ENCODE measurements around the gene ACAP3. TPM values are rescaled to one million over a fixed set of nuclear protein-coding genes. Genes with fewer than 3 reads are reported as not detected.

The ACAP3 gene
- total and polyA plus RNA-seq, 2 donors (not counting 3 experiments of a cell fraction or from before 2014, with no cell fraction given) = 27.8 to 39.0 TPM

- ChIA-PET CTCF (no interaction called here), POLR2A (no interaction called here)
- BruUV-seq (replicated peaks) = no TSS peak
- TF ChIP-seq FOS (IDR thresholded peaks at IDR 0.05; ENCODE audit: borderline replicate concordance, insufficient read depth, low read length) = no peak
- no peak for TF ChIP-seq POLR2A (IDR thresholded peaks at IDR 0.05; ENCODE audit: low read depth, low read length)
- TF ChIP-seq GATA2 (IDR thresholded peaks at IDR 0.05; ENCODE audit: insufficient read depth, insufficient read length, low read depth, low read length) = no peak
- Histone ChIP-seq H3K4me1 (ENCODE audit: control insufficient read depth, extremely low read depth, insufficient read depth, low read length) (no peaks in the 10 kb centered on the region), H3K4me2 (ENCODE audit: insufficient read depth, low read length) (no peak overlapping the region), H4K20me1 (replicated peaks; ENCODE audit: control insufficient read depth, extremely low read depth, insufficient read depth, low read length) (no peaks in the 10 kb centered on the region), H3K36me3 (ENCODE audit: control insufficient read depth in 2 of 2, extremely low read depth in 1 of 2, insufficient read depth in 2 of 2, low read length in 2 of 2) (peaks cover 0 to 21% of the 10 kb centered on the region in 2 experiments), H3K9me1 (replicated peaks; ENCODE audit: control insufficient read depth, extremely low read depth, insufficient read depth, low read length) (no peaks in the 10 kb centered on the region), H3K79me2 (ENCODE audit: control insufficient read depth, insufficient read depth, low read length) (no peaks in the 10 kb centered on the region), H3K9me3 (replicated peaks; ENCODE audit: control insufficient read depth, insufficient read depth, low read length) (no peaks in the 10 kb centered on the region), H2AFZ (ENCODE audit: low read depth, low read length) (no peak overlapping the region), H3K27me3 (ENCODE audit: control insufficient read depth in 2 of 2, insufficient read depth in 2 of 2, low read length in 2 of 2) (no peaks in the 10 kb centered on the region), H3K27ac (ENCODE audit: insufficient read depth, low read depth, low read length) (no peak overlapping the region), H3K4me3 (replicated peaks in 1 of 3; ENCODE audit: insufficient read depth in 1 of 3, low read depth in 1 of 3, low read length in 3 of 3) (no peak overlapping the region), H3K9ac (replicated peaks; ENCODE audit: extremely low read depth, insufficient read depth, low read length) (no peak overlapping the region)
- DNase-seq (ENCODE audit: low read depth, low spot score) (no peak), FAIRE-seq (no peak)
- intact Hi-C loops (cut with micrococcal nuclease) = no loop called here
- dilution Hi-C loops (cut with MboI; ENCODE audit: extremely low pct_ligation_motif_present, low sequenced_read_pairs) = no loop called here
Measured at GRCh38 chr1:1253972-1254666, 53.6 kb downstream of the ACAP3 start.

- dilution Hi-C loops (cut with MboI; ENCODE audit: extremely low pct_ligation_motif_present, low sequenced_read_pairs) = no loop called here
- H3K79me2 ChIP-seq (ENCODE audit: control insufficient read depth, insufficient read depth, low read length) = no peaks in the 10 kb centered on the region
- DNase-seq (ENCODE audit: low read depth, low spot score) (no peak), FAIRE-seq (no peak)
- H3K4me3 ChIP-seq (replicated peaks in 1 of 3; ENCODE audit: insufficient read depth in 1 of 3, low read depth in 1 of 3, low read length in 3 of 3) = no peak overlapping the region
- no peak overlapping the region for H3K4me2 ChIP-seq (ENCODE audit: insufficient read depth, low read length)
- H3K9me1 ChIP-seq (replicated peaks; ENCODE audit: control insufficient read depth, extremely low read depth, insufficient read depth, low read length) = no peaks in the 10 kb centered on the region
- no peaks in the 10 kb centered on the region for H3K27me3 ChIP-seq (ENCODE audit: control insufficient read depth in 2 of 2, insufficient read depth in 2 of 2, low read length in 2 of 2)
- intact Hi-C loops (cut with micrococcal nuclease) = no loop called here
- no peaks in the 10 kb centered on the region for H4K20me1 ChIP-seq (replicated peaks; ENCODE audit: control insufficient read depth, extremely low read depth, insufficient read depth, low read length)
- no peak overlapping the region for H3K27ac ChIP-seq (ENCODE audit: insufficient read depth, low read depth, low read length)
- H2AFZ ChIP-seq (ENCODE audit: low read depth, low read length) = no peak overlapping the region
- H3K4me1 ChIP-seq (ENCODE audit: control insufficient read depth, extremely low read depth, insufficient read depth, low read length) = no peaks in the 10 kb centered on the region
- H3K9me3 ChIP-seq (replicated peaks; ENCODE audit: control insufficient read depth, insufficient read depth, low read length) = no peaks in the 10 kb centered on the region
- H3K9ac ChIP-seq (replicated peaks; ENCODE audit: extremely low read depth, insufficient read depth, low read length) = no peak overlapping the region
- ChIA-PET CTCF (interaction anchor here (4.6 kb wide), 1 partner anchor 131 kb away, joined by 38 read pairs; no protein-coding TSS in a partner anchor), POLR2A (no interaction called here)
- no TSS peak for BruUV-seq (replicated peaks)
- peaks cover 0 to 17% of the 10 kb centered on the region in 2 experiments for H3K36me3 ChIP-seq (ENCODE audit: control insufficient read depth in 2 of 2, extremely low read depth in 1 of 2, insufficient read depth in 2 of 2, low read length in 2 of 2)
- no peak for TF ChIP-seq CTCF (IDR thresholded peaks at IDR 0.05; ENCODE audit: extremely low read depth in 1 of 2, insufficient read depth in 1 of 2, low read depth in 1 of 2, low read length in 2 of 2)
- no peak for TF ChIP-seq GATA2 (IDR thresholded peaks at IDR 0.05; ENCODE audit: insufficient read depth, insufficient read length, low read depth, low read length)
- no peak for TF ChIP-seq JUN (IDR thresholded peaks at IDR 0.05; ENCODE audit: borderline replicate concordance, insufficient read depth, insufficient read length, low read depth)
- no peak for TF ChIP-seq FOS (IDR thresholded peaks at IDR 0.05; ENCODE audit: borderline replicate concordance, insufficient read depth, low read length)
- no peak for TF ChIP-seq MYC (IDR thresholded peaks at IDR 0.05; ENCODE audit: low read depth, low read length)
- TF ChIP-seq MAX (IDR thresholded peaks at IDR 0.05; ENCODE audit: insufficient read depth, insufficient read length) = no peak
- no peak for TF ChIP-seq POLR2AphosphoS5 (IDR thresholded peaks at IDR 0.05; ENCODE audit: insufficient read depth, low read depth, low read length)
- no peak for TF ChIP-seq POLR2A (IDR thresholded peaks at IDR 0.05; ENCODE audit: low read depth, low read length)
- no peak for TF ChIP-seq EZH2 (IDR thresholded peaks at IDR 0.05; ENCODE audit: borderline replicate concordance, low read depth, low read length, severe bottlenecking)
Measured at GRCh38 chr1:1253314-1253713, 54.4 kb downstream of the ACAP3 start.

Measured in endothelial cell of umbilical vein (primary cell).